Smooth muscle cell (in vitro differentiated cells): ENCODE measurements around the gene DNASE2. TPM values are rescaled to one million over a fixed set of nuclear protein-coding genes. Genes with fewer than 3 reads are reported as not detected.
"Not testable (repeated sequence)": the region's sequence is repeated elsewhere in the genome, so short reads cannot be mapped to it uniquely, and the experiment has no call there.

Experiments
- DNase-seq: peaks from one replicate; lab custom pipeline; 2025; ENCODE audit not compliant: unreplicated experiment; lab: John Stamatoyannopoulos, UW
- H2AFZ ChIP-seq: fragments of 200-600 bp; sonication (generic); 2 replicates; pipeline ENCODE4 v1.6.0; 2016; ENCODE audit warnings: antibody characterized with exemption, low read depth, mild to moderate bottlenecking
- H3F3A ChIP-seq: fragments of 200-600 bp; sonication (generic); 2 replicates; pipeline ENCODE4 v1.6.0; 2017; ENCODE audit warnings: antibody characterized with exemption, low read depth
- H3K27ac ChIP-seq: fragments of 200-600 bp; sonication (generic); 2 replicates; pipeline ENCODE4 v1.5.1; 2016; ENCODE audit warnings: low read depth, mild to moderate bottlenecking
- H3K27me3 ChIP-seq: fragments of 200-600 bp; sonication (generic); 2 replicates; pipeline ENCODE4 v1.6.1; 2016; ENCODE audit warnings: low read depth, mild to moderate bottlenecking
- H3K36me3 ChIP-seq: fragments of 200-600 bp; sonication (generic); 2 replicates; pipeline ENCODE4 v1.5.1; 2016; ENCODE audit warnings: low read depth
- H3K4me1 ChIP-seq: fragments of 200-600 bp; sonication (generic); 2 replicates; pipeline ENCODE4 v1.5.1; 2016; ENCODE audit warnings: low read depth
- H3K4me2 ChIP-seq: fragments of 200-600 bp; sonication (generic); 2 replicates; pipeline ENCODE4 v1.6.0; 2016; ENCODE audit warnings: mild to moderate bottlenecking
- H3K4me3 ChIP-seq: fragments of 200-600 bp; sonication (generic); 2 replicates; pipeline ENCODE4 v1.5.1; 2016; ENCODE audit warnings: mild to moderate bottlenecking
- H3K79me2 ChIP-seq: fragments of 200-600 bp; sonication (generic); 2 replicates; pipeline ENCODE4 v1.6.0; 2016; ENCODE audit warnings: low read depth, mild to moderate bottlenecking
- H3K9ac ChIP-seq: fragments of 200-600 bp; sonication (generic); 2 replicates; pipeline ENCODE4 v1.6.0; 2016; ENCODE audit warnings: low read depth
- H3K9me3 ChIP-seq: fragments of 200-600 bp; sonication (generic); replicated peaks from 2 replicates; pipeline ENCODE4 v1.5.1; 2016; ENCODE audit warnings: low read depth
- H4K20me1 ChIP-seq: fragments of 200-600 bp; sonication (generic); 2 replicates; pipeline ENCODE4 v1.6.0; 2016; ENCODE audit warnings: low read depth
- CTCF ChIP-seq: fragments of 200-600 bp; sonication (generic); IDR thresholded peaks from 2 replicates; pipeline ENCODE4 v1.5.1; 2017; ENCODE audit warnings: borderline replicate concordance, mild to moderate bottlenecking, antibody characterized with exemption; ENCODE audit not compliant: insufficient read depth, poor library complexity, severe bottlenecking
- WGBS: methylation state at CpG from one replicate; pipeline ENCODE4 v1.1.7; 2016; ENCODE audit warnings: low lambda C conversion rate; 5-methylcytosine and 5-hydroxymethylcytosine counted together
- polyA plus RNA-seq: library from polyadenylated mRNA; unstranded; fragments of >200 nt; fragmentation: Nextera tagmentation; extraction: Ambion mirVana; gene quantifications from 2 replicates; pipeline ENCODE4 v1.2.1, GENCODE V29; 2016
- total RNA-seq: library from RNA; depleted of rRNA; stranded (reverse); fragments of >200 nt; gene quantifications from 2 replicates; pipeline ENCODE4 v1.2.3, GENCODE V29; 2014

DNASE2 gene
- total and polyA plus RNA-seq, 2 experiments from 2014 or later = 19.5 to 44.9 TPM

DNA sequence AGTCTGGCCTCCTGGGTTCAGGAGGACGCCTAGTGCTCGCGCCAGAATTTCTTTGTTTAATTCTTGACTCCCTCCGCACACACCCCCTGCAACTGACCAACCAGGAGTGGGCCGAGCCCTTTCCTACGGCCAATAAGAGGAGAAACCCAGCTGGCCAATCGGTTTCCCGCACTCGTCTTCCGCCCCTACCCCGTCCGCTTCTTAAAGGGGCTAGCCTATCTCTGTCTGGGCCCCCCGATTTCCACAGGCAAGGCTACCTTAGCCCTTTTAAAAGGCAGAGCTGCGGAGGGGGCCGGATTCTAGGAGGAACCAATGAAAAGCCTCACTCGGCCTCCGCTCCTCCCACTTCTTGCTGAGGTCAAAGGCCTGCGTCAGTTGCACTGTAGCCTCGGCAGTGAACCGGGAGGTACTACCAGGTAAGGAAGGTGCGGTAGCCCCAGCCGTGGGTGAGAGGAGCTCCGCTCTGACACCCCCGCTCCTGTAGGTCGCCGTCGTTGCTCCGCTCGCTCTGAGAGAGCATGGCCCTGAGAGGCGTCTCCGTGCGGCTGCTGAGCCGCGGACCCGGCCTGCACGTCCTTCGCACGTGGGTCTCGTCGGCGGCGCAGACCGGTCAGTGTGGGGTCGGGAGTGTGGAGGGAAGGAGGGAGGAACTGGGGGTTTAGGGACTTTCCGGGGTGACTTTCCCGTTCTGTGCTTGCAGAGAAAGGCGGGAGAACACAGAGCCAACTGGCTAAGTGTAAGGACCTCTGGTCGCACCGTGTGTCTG lies 9.7 kb upstream of the DNASE2 start, which contains the start of gene GCDH:
Gene GCDH (plus strand): TSS at position 374 of the 766 bp plus-strand sequence. CDS start 145 bp downstream, at position 519.
- Histone ChIP-seq H2AFZ (peak within 1 kb of the TSS; percentile 76), H3K36me3 (no peaks in the 10 kb centered on the region), H3K27me3 (peaks cover 3% of the 10 kb centered on the region), H3K79me2 (no peaks in the 10 kb centered on the region), H3K4me1 (no peaks in the 10 kb centered on the region), H4K20me1 (no peaks in the 10 kb centered on the region), H3K9me3 (no peaks in the 10 kb centered on the region), H3K27ac (peak within 1 kb of the TSS; percentile 6), H3K4me2 (peak within 1 kb of the TSS; percentile 92), H3K9ac (peak within 1 kb of the TSS; percentile 70), H3K4me3 (peak within 1 kb of the TSS; percentile 76), H3F3A (no peaks in the 10 kb centered on the region)
- DNase-seq = peak; percentile 80
- no peak for TF ChIP-seq CTCF
- 2% methylated on average over 43 of the region's 49 CpGs for WGBS

- not testable (repeated sequence) for H3K36me3 ChIP-seq, H3K27me3 ChIP-seq, H3K9ac ChIP-seq, H3K4me1 ChIP-seq, H4K20me1 ChIP-seq, H3K27ac ChIP-seq, DNase-seq, H3K9me3 ChIP-seq, H3K79me2 ChIP-seq, H3F3A ChIP-seq
- Histone ChIP-seq H2AFZ (peak overlapping the region; percentile 68), H3K4me2 (peak overlapping the region; percentile 92), H3K4me3 (peak overlapping the region; percentile 76)
- 35% methylated on average over 10 of the region's 10 CpGs for WGBS
Observed at GRCh38 chr19:12890299-12890786, 9.1 kb upstream of the DNASE2 start.

DNA sequence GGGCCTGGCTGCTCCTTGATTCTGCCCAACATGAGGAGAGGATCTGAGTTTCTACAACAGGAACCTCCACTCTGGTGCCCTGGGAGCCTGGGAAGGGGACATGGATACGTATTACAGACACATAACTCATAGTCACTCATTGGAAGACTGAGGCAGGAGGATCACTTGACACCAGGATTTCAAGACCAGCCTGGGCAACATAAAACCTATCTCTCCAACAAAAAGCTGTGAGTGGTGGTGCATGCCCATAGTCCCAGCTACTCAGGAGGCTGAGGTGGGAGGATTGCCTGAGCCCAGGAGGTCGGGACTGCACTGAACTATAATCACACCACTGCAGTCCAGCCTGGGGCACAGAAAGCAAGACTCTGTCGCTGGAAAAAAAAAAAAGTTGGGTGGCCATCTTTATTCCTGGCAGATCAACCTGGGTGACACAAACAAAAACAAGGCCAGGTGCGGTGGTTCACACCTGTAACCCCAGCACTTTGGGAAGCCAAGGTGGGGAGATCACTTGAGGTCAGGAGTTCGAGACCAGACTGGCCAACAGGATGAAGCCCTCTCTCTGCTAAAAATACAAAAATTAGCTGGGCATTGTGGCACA lies 6.9 kb upstream of the DNASE2 start:
- Histone ChIP-seq H3K4me2 (no peak overlapping the region), H3K27me3 (peaks cover 18% of the 10 kb centered on the region), H3K27ac (no peak overlapping the region), H3K9me3 (no peaks in the 10 kb centered on the region), H3K4me1 (no peaks in the 10 kb centered on the region), H3K9ac (no peak overlapping the region), H3K4me3 (no peak overlapping the region), H3F3A (no peaks in the 10 kb centered on the region), H3K36me3 (no peaks in the 10 kb centered on the region), H4K20me1 (no peaks in the 10 kb centered on the region), H2AFZ (no peak overlapping the region), H3K79me2 (no peaks in the 10 kb centered on the region)
- WGBS = 78% methylated on average over 5 of the region's 5 CpGs
- no peak for DNase-seq
- no peak for TF ChIP-seq CTCF

- H3K27me3 ChIP-seq = peaks cover 18% of the 10 kb centered on the region
- WGBS = 76% methylated on average over 17 of the region's 17 CpGs
- no peaks in the 10 kb centered on the region for H3F3A ChIP-seq
- no peaks in the 10 kb centered on the region for H3K36me3 ChIP-seq
- no peaks in the 10 kb centered on the region for H3K9me3 ChIP-seq
- no peaks in the 10 kb centered on the region for H4K20me1 ChIP-seq
- H3K4me1 ChIP-seq = no peaks in the 10 kb centered on the region
- no peak for DNase-seq
- no peak within 1 kb of the TSS for H3K9ac ChIP-seq
- peak within 1 kb of the TSS; percentile 84 for H3K4me2 ChIP-seq
- no peaks in the 10 kb centered on the region for H3K79me2 ChIP-seq
- H3K27ac ChIP-seq = no peak within 1 kb of the TSS
- H3K4me3 ChIP-seq = no peak within 1 kb of the TSS
- TF ChIP-seq CTCF = no peak
- no peak within 1 kb of the TSS for H2AFZ ChIP-seq
Observed at GRCh38 chr19:12886969-12887747, 5.9 kb upstream of the DNASE2 start, which contains the start of gene KLF1. Gene KLF1, minus strand, starts transcription at chr19:12887201. Its CDS starts 61 bp downstream, at chr19:12887140.
